ENCODE results near the gene GLCE. TPM values are rescaled to one million over a fixed set of nuclear protein-coding genes. Genes with fewer than 3 reads are reported as not detected.

Gene GLCE
- total and polyA plus RNA-seq, 2 experiments from 2014 or later: 9.7 to 17.1 TPM

DNA sequence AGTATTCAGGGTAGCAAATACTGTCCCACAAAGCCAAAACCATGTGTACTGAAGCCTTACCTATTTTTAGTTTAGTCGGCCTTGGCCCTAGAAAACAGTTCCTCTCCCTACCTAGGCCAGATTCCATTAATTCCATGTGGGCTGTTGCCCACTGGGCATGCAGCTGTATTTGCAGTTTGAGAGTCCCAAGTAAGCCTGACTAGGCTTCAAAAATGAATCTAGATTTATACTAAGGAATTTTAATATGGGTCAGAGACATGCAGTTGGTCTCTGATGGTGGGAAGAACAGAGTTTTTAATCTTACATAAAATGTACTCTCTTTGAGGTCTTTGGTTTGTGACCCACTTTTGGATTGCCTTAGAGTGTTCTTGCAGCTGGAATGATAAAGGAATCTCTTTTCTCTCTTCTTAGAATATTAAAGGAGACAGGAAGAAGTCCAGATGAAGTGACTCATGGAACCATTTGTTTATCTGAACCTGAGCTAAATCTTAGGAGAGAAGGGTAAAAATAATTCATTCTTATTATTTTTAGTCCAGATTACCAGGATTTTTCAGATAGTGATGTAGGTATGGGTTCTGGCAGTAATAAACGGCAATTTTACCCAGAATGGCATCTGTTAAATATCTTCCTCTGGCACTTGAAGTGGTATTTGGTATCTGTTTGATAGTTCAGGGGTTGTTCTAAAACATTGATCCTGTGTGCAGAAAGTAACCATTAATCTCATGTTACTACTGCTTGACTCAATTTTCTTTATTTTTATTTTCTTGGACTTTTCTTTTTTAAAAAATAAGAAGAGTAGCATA lies 33.8 kb downstream of the GLCE start:
- WGBS, 2 experiments (ENCODE audit: low coverage in 1 of 2, low lambda C conversion rate in 2 of 2, missing lambda C conversion rate in 2 of 2): 3 to 9% methylated on average over 2 of the region's 2 CpGs
- H3F3A ChIP-seq (ENCODE audit: insufficient read depth): peaks cover 13% of the 10 kb centered on the region
- H3K9ac ChIP-seq: 0 out of 2 replicates have a peak overlapping the region, but pooled peaks have one; percentile 8
- H3K4me3 ChIP-seq: 0 out of 2 replicates have a peak overlapping the region, but pooled peaks have one; percentile 4
- peak; percentile 51 for DNase-seq
- no peaks in the 10 kb centered on the region; the same call in 1 of the 2 replicates for H3K9me2 ChIP-seq (ENCODE audit: insufficient read depth)
- H3K27ac ChIP-seq: peak overlapping the region; percentile 15
- H3K79me2 ChIP-seq (ENCODE audit: insufficient read depth): peaks cover 21% of the 10 kb centered on the region; the same call in 1 of the 2 replicates
- in situ Hi-C loops (cut with MboI): no loop called here
- H2AFZ ChIP-seq: 0 out of 2 replicates have a peak overlapping the region, but pooled peaks have one; percentile 4
- no peaks in the 10 kb centered on the region for H3K27me3 ChIP-seq (replicated peaks; ENCODE audit: insufficient read depth)
- H3K4me1 ChIP-seq (ENCODE audit: insufficient read depth): peaks cover 15% of the 10 kb centered on the region
- no peaks in the 10 kb centered on the region for H3K36me3 ChIP-seq (ENCODE audit: low read depth)
- H3K9me3 ChIP-seq (ENCODE audit: low read depth): no peaks in the 10 kb centered on the region
- TF ChIP-seq EZH2 (IDR thresholded peaks at IDR 0.05; ENCODE audit: insufficient read depth, poor library complexity, severe bottlenecking) (no peak), EZH2phosphoT487 (IDR thresholded peaks at IDR 0.05; ENCODE audit: insufficient read depth, low read depth) (no peak)
- H3K4me2 ChIP-seq (ENCODE audit: unreplicated experiment): peak overlapping the region; percentile 50
- H4K20me1 ChIP-seq (ENCODE audit: insufficient read depth): no peaks in the 10 kb centered on the region

DNA sequence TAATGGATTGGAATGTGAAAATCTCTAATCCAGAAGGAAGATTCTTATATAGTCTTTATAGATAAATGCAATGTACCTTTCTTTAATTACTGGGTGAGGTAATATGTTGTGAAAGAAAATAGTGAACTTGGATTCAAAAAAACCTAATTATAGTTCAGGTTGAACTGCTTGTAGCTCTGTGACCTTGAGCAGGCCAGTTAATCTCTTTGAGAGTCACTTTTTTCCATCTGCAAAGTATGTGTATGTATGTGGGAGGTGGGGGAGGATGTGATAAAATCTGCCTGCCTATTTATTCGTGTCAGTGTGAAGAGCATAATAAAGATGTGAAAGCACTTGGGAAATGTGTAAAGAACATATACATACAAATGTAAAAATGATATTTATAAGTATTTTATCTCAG lies 34.4 kb downstream of the GLCE start:
- Histone ChIP-seq H3K27me3 (replicated peaks; ENCODE audit: insufficient read depth) (no peaks in the 10 kb centered on the region), H3K4me3 (no peak overlapping the region), H3F3A (ENCODE audit: insufficient read depth) (peaks cover 13% of the 10 kb centered on the region), H3K79me2 (ENCODE audit: insufficient read depth) (peaks cover 21% of the 10 kb centered on the region; the same call in 1 of the 2 replicates), H3K36me3 (ENCODE audit: low read depth) (no peaks in the 10 kb centered on the region), H2AFZ (no peak overlapping the region), H3K27ac (no peak overlapping the region), H3K9me2 (ENCODE audit: insufficient read depth) (no peaks in the 10 kb centered on the region; the same call in 1 of the 2 replicates), H3K4me1 (ENCODE audit: insufficient read depth) (peaks cover 15% of the 10 kb centered on the region), H3K9ac (0 out of 2 replicates have a peak overlapping the region, but pooled peaks have one; percentile 8), H3K9me3 (ENCODE audit: low read depth) (no peaks in the 10 kb centered on the region), H3K4me2 (ENCODE audit: unreplicated experiment) (peak overlapping the region; percentile 50), H4K20me1 (ENCODE audit: insufficient read depth) (no peaks in the 10 kb centered on the region)
- TF ChIP-seq EZH2phosphoT487 (IDR thresholded peaks at IDR 0.05; ENCODE audit: insufficient read depth, low read depth) (no peak), EZH2 (IDR thresholded peaks at IDR 0.05; ENCODE audit: insufficient read depth, poor library complexity, severe bottlenecking) (no peak)
- peak; percentile 4 for DNase-seq
- in situ Hi-C loops (cut with MboI): no loop called here
- 68 to 73% methylated on average over 1 of the region's 1 CpG for WGBS, 2 experiments (ENCODE audit: low coverage in 1 of 2, low lambda C conversion rate in 2 of 2, missing lambda C conversion rate in 2 of 2)

DNA sequence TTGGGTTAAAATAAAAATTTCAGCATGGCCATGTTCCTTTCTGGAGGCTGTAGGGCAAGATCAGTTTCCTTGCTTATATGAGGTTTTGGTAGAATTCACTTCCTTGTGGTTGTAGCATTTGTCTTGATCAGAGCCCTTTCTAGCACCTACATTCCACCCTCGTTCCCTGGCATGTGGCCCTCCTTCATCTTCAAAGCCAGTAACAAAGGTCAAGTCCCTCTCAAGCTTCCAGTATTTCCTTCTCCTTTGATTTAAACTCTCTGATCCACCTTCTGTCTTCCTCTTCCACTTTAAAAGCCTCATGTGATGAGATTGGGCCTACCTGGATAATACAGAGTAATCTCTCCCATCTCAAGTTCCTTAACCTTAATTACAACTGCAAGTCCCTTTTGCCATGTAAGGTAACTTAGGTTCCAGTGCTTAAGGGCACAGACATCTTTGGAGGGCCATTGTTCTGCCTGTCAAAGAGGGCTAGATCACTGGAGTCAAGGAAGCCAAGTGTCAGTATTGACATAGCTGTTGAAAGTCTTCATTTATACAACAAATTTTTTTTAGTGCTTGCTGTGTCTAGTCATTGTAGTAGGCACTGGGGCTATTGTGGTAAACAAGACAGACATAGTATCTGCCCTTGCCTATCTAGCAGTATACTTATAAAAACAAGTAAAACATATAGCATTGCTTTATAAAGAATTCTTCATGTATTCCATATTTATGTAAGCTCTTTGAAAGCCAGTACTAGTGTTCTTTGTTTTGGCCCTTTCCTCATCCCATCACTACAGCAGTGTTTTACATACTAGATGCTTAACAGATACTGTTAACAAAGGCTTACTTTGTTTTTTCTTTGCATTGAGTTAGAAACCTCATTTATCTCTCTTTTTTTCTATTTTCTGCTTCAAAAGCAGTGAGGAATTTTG lies 40.7 kb downstream of the GLCE start:
- in situ Hi-C loops (cut with MboI): no loop called here
- no peaks in the 10 kb centered on the region for H3K4me1 ChIP-seq (ENCODE audit: insufficient read depth)
- TF ChIP-seq EZH2phosphoT487 (IDR thresholded peaks at IDR 0.05; ENCODE audit: insufficient read depth, low read depth) (no peak), EZH2 (IDR thresholded peaks at IDR 0.05; ENCODE audit: insufficient read depth, poor library complexity, severe bottlenecking) (no peak)
- H3K27ac ChIP-seq: no peak overlapping the region
- H3K9ac ChIP-seq: no peak overlapping the region
- no peak for DNase-seq
- H3K4me2 ChIP-seq (ENCODE audit: unreplicated experiment): no peak overlapping the region
- no peaks in the 10 kb centered on the region for H3K36me3 ChIP-seq (ENCODE audit: low read depth)
- H3F3A ChIP-seq (ENCODE audit: insufficient read depth): no peaks in the 10 kb centered on the region
- WGBS, 2 experiments (ENCODE audit: low coverage in 1 of 2, low lambda C conversion rate in 2 of 2, missing lambda C conversion rate in 2 of 2): 79 to 93% methylated on average over 1 of the region's 1 CpG
- H3K9me3 ChIP-seq (ENCODE audit: low read depth): no peaks in the 10 kb centered on the region
- peaks cover 4% of the 10 kb centered on the region; the same call in 1 of the 2 replicates for H3K79me2 ChIP-seq (ENCODE audit: insufficient read depth)
- no peak overlapping the region for H3K4me3 ChIP-seq
- no peaks in the 10 kb centered on the region for H3K27me3 ChIP-seq (replicated peaks; ENCODE audit: insufficient read depth)
- H2AFZ ChIP-seq: no peak overlapping the region
- H3K9me2 ChIP-seq (ENCODE audit: insufficient read depth): no peaks in the 10 kb centered on the region; the same call in 1 of the 2 replicates
- no peaks in the 10 kb centered on the region for H4K20me1 ChIP-seq (ENCODE audit: insufficient read depth)

DNA sequence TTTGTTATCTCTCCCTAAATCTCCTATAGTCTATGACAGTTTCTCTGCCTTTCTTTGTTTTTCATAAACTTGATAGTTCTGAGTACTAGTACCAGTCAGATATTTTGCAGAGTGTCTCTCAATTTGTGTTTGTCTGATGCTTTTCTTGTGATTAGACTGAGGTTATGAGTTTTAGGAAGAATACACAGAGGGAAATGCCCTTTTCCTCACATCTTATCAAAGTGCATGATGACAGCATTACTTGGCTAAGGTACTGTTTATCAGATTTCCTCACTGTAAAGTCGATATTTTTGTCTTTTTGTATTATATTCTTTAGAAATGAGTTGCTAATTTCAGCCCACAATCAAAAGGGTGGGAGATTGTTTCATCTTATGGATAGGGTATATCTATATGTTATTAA lies 45.6 kb downstream of the GLCE start:
- Histone ChIP-seq H3K36me3 (ENCODE audit: low read depth) (no peaks in the 10 kb centered on the region), H4K20me1 (ENCODE audit: insufficient read depth) (no peaks in the 10 kb centered on the region), H3K4me3 (no peak overlapping the region), H3K9me3 (ENCODE audit: low read depth) (no peaks in the 10 kb centered on the region), H3K9ac (no peak overlapping the region), H2AFZ (no peak overlapping the region), H3K4me2 (ENCODE audit: unreplicated experiment) (no peak overlapping the region), H3K27ac (no peak overlapping the region), H3K9me2 (ENCODE audit: insufficient read depth) (no peaks in the 10 kb centered on the region), H3K27me3 (replicated peaks; ENCODE audit: insufficient read depth) (no peaks in the 10 kb centered on the region), H3K79me2 (ENCODE audit: insufficient read depth) (no peaks in the 10 kb centered on the region), H3K4me1 (ENCODE audit: insufficient read depth) (no peaks in the 10 kb centered on the region), H3F3A (ENCODE audit: insufficient read depth) (no peaks in the 10 kb centered on the region)
- TF ChIP-seq EZH2phosphoT487 (IDR thresholded peaks at IDR 0.05; ENCODE audit: insufficient read depth, low read depth) (no peak), EZH2 (IDR thresholded peaks at IDR 0.05; ENCODE audit: insufficient read depth, poor library complexity, severe bottlenecking) (no peak)
- in situ Hi-C loops (cut with MboI): no loop called here
- 90% methylated on average over 1 of the region's 1 CpG for whole genome bisulfite sequencing, 2 experiments (ENCODE audit: low coverage in 1 of 2, low lambda C conversion rate in 2 of 2, missing lambda C conversion rate in 2 of 2)
- no peak for DNase-seq

All from GM23248 (cell line).